ENCODE data around the gene SMCP. TPM values are rescaled to one million over a fixed set of nuclear protein-coding genes. Genes with fewer than 3 reads are reported as not detected.

SMCP gene
- total RNA-seq, 1 donor from 2014 or later, result not detected

GRCh38 chr1:152899027-152899426 lies 20.9 kb downstream of the SMCP start:
- Mint-ChIP-seq H3K9me3 (ENCODE audit: unreplicated experiment) (no peaks in the 10 kb centered on the region), H3K36me3 (ENCODE audit: unreplicated experiment) (no peaks in the 10 kb centered on the region), H3K27ac (ENCODE audit: unreplicated experiment) (no peak overlapping the region), H3K4me1 (ENCODE audit: low read depth, unreplicated experiment) (no peaks in the 10 kb centered on the region), H3K27me3 (ENCODE audit: unreplicated experiment) (peaks cover 1% of the 10 kb centered on the region), H3K4me3 (ENCODE audit: unreplicated experiment) (no peak overlapping the region)
- TF ChIP-seq CTCF (IDR thresholded peaks at IDR 0.05; ENCODE audit: partially characterized antibody, unreplicated experiment), result no peak
- no peak for DNase-seq

GRCh38 chr1:152899883-152900282 lies 21.8 kb downstream of the SMCP start:
- no peak overlapping the region for H3K27ac Mint-ChIP-seq (ENCODE audit: unreplicated experiment)
- no peak for DNase-seq
- no peak for TF ChIP-seq CTCF (IDR thresholded peaks at IDR 0.05; ENCODE audit: partially characterized antibody, unreplicated experiment)
- H3K4me1 Mint-ChIP-seq (ENCODE audit: low read depth, unreplicated experiment), result no peaks in the 10 kb centered on the region
- H3K9me3 Mint-ChIP-seq (ENCODE audit: unreplicated experiment), result no peaks in the 10 kb centered on the region
- no peak overlapping the region for H3K4me3 Mint-ChIP-seq (ENCODE audit: unreplicated experiment)
- H3K27me3 Mint-ChIP-seq (ENCODE audit: unreplicated experiment), result peaks cover 1% of the 10 kb centered on the region
- H3K36me3 Mint-ChIP-seq (ENCODE audit: unreplicated experiment), result no peaks in the 10 kb centered on the region

GRCh38 chr1:152901631-152902030 lies 23.5 kb downstream of the SMCP start:
- no peak overlapping the region for H3K4me3 Mint-ChIP-seq (ENCODE audit: unreplicated experiment)
- H3K36me3 Mint-ChIP-seq (ENCODE audit: unreplicated experiment), result no peaks in the 10 kb centered on the region
- no peaks in the 10 kb centered on the region for H3K4me1 Mint-ChIP-seq (ENCODE audit: low read depth, unreplicated experiment)
- no peak overlapping the region for H3K27ac Mint-ChIP-seq (ENCODE audit: unreplicated experiment)
- DNase-seq, result no peak
- no peak for TF ChIP-seq CTCF (IDR thresholded peaks at IDR 0.05; ENCODE audit: partially characterized antibody, unreplicated experiment)
- H3K9me3 Mint-ChIP-seq (ENCODE audit: unreplicated experiment), result no peaks in the 10 kb centered on the region
- peaks cover 1% of the 10 kb centered on the region for H3K27me3 Mint-ChIP-seq (ENCODE audit: unreplicated experiment)

- peak; percentile 27 for DNase-seq
- Mint-ChIP-seq H3K4me1 (ENCODE audit: low read depth, unreplicated experiment) (no peaks in the 10 kb centered on the region), H3K36me3 (ENCODE audit: unreplicated experiment) (no peaks in the 10 kb centered on the region), H3K27me3 (ENCODE audit: unreplicated experiment) (peaks cover 1% of the 10 kb centered on the region), H3K27ac (ENCODE audit: unreplicated experiment) (no peak overlapping the region), H3K4me3 (ENCODE audit: unreplicated experiment) (no peak overlapping the region), H3K9me3 (ENCODE audit: unreplicated experiment) (no peaks in the 10 kb centered on the region)
- TF ChIP-seq CTCF (IDR thresholded peaks at IDR 0.05; ENCODE audit: partially characterized antibody, unreplicated experiment), result no peak
Observed at GRCh38 chr1:152902636-152903035, 24.5 kb downstream of the SMCP start.

GRCh38 chr1:152904688-152905440 lies 26.7 kb downstream of the SMCP start:
- peaks cover 2% of the 10 kb centered on the region for H3K9me3 Mint-ChIP-seq (ENCODE audit: unreplicated experiment)
- peaks cover 2% of the 10 kb centered on the region for H3K36me3 Mint-ChIP-seq (ENCODE audit: unreplicated experiment)
- peaks cover 8% of the 10 kb centered on the region for H3K27me3 Mint-ChIP-seq (ENCODE audit: unreplicated experiment)
- H3K27ac Mint-ChIP-seq (ENCODE audit: unreplicated experiment), result no peak overlapping the region
- DNase-seq, result no peak
- no peak overlapping the region for H3K4me3 Mint-ChIP-seq (ENCODE audit: unreplicated experiment)
- no peaks in the 10 kb centered on the region for H3K4me1 Mint-ChIP-seq (ENCODE audit: low read depth, unreplicated experiment)
- no peak for TF ChIP-seq CTCF (IDR thresholded peaks at IDR 0.05; ENCODE audit: partially characterized antibody, unreplicated experiment)
